GM10266 (cell line): ENCODE data around the gene PABPN1L.

Experiments
- DNase-seq: peaks from one replicate; pipeline ENCODE4 v3.0.0; 2012; ENCODE audit errors: extremely low spot score
- TF ChIP-seq, protein P1 (sequence below): IDR thresholded peaks from 2 replicates; pipeline ENCODE4 v1.5.1; 2012; ENCODE audit warnings: mild to moderate bottlenecking, low read depth; ENCODE audit not compliant: control insufficient read depth, insufficient read depth; ENCODE audit errors: missing control alignments

PABPN1L gene

DNA sequence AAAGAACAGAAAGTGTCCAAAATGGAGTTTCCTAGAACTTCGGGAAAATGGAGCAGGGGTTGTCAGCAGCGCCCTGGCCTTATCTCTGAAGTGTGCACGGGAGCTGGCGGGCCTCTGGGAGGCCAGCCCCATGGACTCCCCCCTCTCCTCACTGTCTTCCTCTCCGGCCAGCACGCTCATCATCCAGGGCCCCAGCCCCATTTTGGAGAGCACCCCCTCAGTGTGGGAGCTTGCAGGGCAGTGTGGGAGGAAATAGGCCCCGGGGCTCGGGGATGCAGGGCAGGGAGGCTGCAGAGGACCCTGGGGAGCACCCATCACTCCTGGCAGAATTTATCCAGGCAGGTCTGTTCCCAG is 4.9 kb upstream of the PABPN1L start:
- no peak for DNase-seq
- TF ChIP-seq, protein P1, sequence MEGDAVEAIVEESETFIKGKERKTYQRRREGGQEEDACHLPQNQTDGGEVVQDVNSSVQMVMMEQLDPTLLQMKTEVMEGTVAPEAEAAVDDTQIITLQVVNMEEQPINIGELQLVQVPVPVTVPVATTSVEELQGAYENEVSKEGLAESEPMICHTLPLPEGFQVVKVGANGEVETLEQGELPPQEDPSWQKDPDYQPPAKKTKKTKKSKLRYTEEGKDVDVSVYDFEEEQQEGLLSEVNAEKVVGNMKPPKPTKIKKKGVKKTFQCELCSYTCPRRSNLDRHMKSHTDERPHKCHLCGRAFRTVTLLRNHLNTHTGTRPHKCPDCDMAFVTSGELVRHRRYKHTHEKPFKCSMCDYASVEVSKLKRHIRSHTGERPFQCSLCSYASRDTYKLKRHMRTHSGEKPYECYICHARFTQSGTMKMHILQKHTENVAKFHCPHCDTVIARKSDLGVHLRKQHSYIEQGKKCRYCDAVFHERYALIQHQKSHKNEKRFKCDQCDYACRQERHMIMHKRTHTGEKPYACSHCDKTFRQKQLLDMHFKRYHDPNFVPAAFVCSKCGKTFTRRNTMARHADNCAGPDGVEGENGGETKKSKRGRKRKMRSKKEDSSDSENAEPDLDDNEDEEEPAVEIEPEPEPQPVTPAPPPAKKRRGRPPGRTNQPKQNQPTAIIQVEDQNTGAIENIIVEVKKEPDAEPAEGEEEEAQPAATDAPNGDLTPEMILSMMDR: no peak

DNA sequence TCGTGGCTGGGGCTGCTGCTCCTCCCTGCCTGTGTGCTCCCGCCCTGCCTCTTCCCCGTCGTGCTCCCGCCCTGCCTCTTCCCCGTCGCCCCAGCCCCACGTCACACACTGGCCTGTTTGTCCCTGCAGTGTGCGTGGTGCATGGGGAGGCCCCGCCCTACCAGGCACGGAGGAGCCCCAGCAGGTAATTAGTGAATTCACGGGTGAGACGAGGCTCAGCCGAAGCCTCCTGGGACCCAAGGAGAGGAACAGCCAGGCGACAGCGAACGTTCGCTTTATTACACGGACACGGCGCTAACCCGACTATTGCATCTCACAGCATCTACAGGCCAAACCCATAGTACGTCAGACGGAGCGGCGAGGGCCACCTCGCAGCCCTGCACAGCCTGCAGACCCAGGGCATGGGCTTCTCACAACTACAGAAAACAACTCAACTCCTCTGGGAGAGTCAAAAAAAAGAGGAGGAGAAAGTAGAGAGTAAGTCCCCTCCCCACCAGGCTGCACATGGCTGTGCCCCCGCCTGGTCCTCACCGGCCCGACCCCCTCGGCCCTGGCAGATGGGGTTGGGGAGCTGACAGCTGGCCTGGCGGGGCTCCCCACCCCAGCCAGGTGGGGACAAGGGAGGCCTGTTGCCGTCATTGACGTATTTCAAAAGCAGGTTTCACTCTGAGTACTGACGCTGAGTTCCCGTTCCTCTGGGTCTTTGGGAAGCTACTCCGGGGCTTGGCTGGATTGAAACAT is 4.3 kb upstream of the PABPN1L start:
- TF ChIP-seq, protein P1: no peak
- DNase-seq: peak; percentile 67

DNA sequence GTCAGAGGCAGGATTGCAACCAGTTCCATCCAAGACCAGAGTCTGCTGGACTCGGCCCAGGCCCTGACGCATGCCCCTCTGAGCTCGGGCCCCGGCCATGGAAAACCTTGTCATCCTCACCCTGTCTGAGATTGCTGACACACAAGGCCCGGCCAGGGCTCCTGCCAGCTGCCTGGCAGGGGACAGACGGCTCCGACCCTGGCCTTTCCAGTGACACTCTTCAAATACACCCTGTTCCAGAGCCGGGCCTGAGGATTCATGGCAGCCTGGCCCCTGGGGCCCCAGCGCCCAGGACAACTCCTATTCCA is 3.2 kb upstream of the PABPN1L start:
- no peak for DNase-seq

DNA sequence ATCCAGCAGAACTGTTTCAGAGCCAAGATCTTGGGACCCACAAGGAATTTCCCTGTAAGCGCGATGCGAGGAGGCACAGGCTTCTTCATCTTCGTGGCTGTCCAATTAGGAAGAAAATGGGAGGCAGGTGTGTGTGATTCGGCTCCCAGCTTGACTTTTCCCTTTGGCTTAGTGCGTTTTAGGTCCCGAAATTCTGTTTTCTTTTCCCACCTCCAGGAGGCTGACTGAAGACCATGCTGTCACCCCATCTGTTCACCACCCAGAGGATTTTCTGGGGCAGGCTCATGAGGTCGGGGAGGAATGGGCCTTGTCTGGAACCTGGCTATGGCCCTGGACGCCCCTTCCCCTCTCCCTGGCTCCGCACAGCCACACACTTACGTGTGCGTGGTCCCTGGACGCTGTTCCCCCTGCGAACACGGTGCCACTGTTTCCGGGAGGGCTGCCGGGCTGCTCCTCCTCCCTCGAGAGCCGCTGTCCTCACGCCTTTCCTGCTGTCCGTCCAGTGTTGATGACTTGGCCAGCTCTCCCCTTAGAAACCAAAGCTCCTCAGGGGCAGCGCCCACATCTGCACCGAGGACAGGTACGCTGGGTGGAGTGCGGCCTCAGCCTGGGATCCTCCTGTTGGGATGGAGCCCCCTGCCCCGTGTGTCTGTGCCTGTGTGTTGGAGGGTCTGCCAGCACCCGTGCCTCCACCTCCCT is 2.7 kb upstream of the PABPN1L start:
- DNase-seq: no peak
- TF ChIP-seq, protein P1: no peak

More for the DNA sequence above, 3.2 kb upstream of the PABPN1L start:
- TF ChIP-seq, protein P1: no peak

DNA sequence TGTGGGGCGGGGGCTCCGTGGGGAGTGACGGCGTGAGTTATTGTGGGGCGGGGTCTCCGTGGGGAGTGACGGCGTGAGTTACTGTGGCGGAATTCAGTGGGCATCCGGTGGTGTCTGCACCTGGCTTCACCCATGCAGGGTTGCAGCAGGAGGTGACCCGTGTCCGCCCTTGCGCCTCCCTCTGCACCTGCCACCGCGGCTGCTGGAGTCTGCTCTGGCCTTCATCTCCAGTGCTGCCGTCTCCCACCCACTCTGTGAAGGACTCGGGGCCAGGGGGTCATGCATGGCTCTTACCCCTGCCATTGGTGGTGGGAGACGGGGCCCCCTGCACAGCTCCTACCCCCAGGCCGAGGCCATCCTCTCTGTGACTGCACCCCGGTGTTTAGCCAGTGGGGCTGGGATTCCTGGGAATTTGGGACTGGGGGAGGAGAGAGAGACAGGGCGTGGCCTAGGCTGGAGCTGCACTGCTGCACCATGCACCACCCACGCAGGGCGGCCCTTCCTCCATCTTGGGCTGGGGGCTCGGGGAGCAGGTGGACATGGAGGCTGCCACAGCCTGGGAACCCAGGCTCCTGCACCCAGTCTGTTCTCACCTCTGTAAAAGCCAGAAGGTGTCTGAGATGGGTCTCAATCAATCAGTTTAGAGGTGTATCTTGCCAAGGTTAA is 1.3 kb upstream of the PABPN1L start:
- no peak for DNase-seq
- TF ChIP-seq, protein P1: no peak

DNA sequence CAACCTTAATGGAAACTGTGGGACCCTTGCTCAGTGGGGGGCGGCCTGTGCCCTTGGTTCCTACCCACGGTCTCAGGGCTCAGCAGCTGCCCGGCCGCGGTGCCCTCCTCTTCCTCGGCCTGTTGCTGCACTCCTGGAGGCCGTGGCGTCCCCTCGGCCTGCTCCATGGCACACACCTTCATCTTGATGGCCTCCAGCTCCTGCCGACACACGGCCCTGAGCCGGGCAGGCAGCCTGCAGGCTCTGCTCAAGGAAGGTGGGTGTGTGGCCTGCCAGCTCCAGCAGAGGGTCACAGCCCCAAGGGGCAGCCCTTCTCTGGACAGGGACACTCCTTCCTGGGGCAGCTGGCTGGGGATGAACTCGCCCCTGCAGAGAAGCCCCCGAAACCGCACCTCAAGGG is 718 bp downstream of the PABPN1L start:
- TF ChIP-seq, protein P1: no peak
- DNase-seq: no peak

DNA sequence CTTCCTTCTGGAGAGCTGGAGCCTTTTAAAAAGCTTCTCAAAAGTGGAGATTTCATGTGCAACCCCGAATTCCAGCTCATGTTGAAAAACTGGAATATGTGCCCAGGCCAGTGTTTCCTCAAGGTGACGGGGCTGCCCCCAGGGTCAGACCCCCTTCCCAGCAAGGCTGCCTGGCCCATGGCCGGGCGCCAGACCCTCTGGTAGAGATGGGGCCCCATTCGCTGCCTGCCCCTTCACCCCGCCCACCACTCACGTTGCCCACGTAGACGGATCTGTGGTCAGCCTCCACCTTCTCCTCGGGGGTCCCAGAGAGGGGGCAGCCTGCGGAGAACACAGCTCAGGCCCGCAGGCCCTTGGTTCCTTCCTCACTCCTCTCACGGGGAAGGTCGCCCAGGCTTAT is 1.1 kb downstream of the PABPN1L start:
- DNase-seq: no peak
- TF ChIP-seq, protein P1: no peak
